Body of pancreas (tissue), 4 donors: ENCODE results near the gene CEP20. TPM values are rescaled to one million over a fixed set of nuclear protein-coding genes. Genes with fewer than 3 reads are reported as not detected.

Experiments
- ATAC-seq: fragments of 150-250 bp; one replicate; pipeline ENCODE4 v1.9.1; 2016
- DNase-seq, 4 donors: peaks; one replicate each; pipeline ENCODE4 v3.0.0-alpha.2; 2019
- H3K27ac ChIP-seq, 4 donors: fragments of 200-600 bp; sonication (generic); 1 replicate in 3 of 4; 2 replicates in 1 of 4; pipeline versions ENCODE4 v1.5.1 to v1.6.1; 2016 to 2019; ENCODE audit warnings: mild to moderate bottlenecking in 1 of 4, mixed read lengths in 1 of 4, moderate library complexity in 1 of 4
- H3K27me3 ChIP-seq, 2 donors: fragments of 200-600 bp; sonication (generic); one replicate each; pipeline ENCODE4 v1.6.0; 2016; ENCODE audit warnings: mild to moderate bottlenecking in 1 of 2
- H3K36me3 ChIP-seq, 2 donors: fragments of 200-600 bp; sonication (generic); replicated peaks in 1 of 2; 2 replicates each; pipeline ENCODE4 v1.5.1; 2016; ENCODE audit warnings: low read depth in 2 of 2; ENCODE audit not compliant: insufficient read depth in 1 of 2
- H3K4me1 ChIP-seq: fragments of 200-600 bp; sonication (generic); one replicate; pipeline ENCODE4 v1.6.0; 2016
- H3K4me3 ChIP-seq, 2 donors: fragments of 200-600 bp; sonication (generic); 1 replicate in 1 of 2; 2 replicates in 1 of 2; pipeline ENCODE4 v1.5.1; 2016 to 2019
- H3K9me3 ChIP-seq, 3 donors: fragments of 200-600 bp; sonication (generic); 1 replicate in 2 of 3; 2 replicates in 1 of 3; pipeline ENCODE4 v1.5.1; 2016
- POLR2A ChIP-seq, 3 donors: fragments of 450-650 bp; IDR thresholded peaks; one replicate each; pipeline ENCODE4 v1.6.1; 2016; ENCODE audit warnings: antibody characterized with exemption in 3 of 3, mild to moderate bottlenecking in 2 of 3
- WGBS, 2 donors: methylation state at CpG; one replicate each; pipeline ENCODE4 v1.1.5; 2017; 5-methylcytosine and 5-hydroxymethylcytosine counted together
- intact Hi-C: fragments of 100-400 bp; cut with DNase I; formaldehyde crosslinking; loops from one replicate; pipeline ENCODE4 v1.15.1; 2023
- total RNA-seq, 2 donors: library from RNA; depleted of rRNA; stranded (reverse); fragments of >200 nt; gene quantifications; one replicate each; pipeline ENCODE4 v1.1.0, GENCODE V29; 2016
- TF ChIP-seq, protein P1 (sequence below), 7 experiments: fragments of 450-650 bp in 4 of 7; fragments of 200-600 bp in 3 of 7; sonication (generic) in 3 of 7; IDR thresholded peaks; one replicate each; pipeline ENCODE4 v1.5.1; 2016 to 2019; ENCODE audit warnings: antibody characterized with exemption in 7 of 7

Gene CEP20
- total RNA-seq, 2 donors from 2014 or later: 17.5 to 21.3 TPM

- Histone ChIP-seq H3K36me3 (no peaks in the 10 kb centered on the region), H3K27me3 (no peaks in the 10 kb centered on the region), H3K4me3 (no peak overlapping the region), H3K27ac (peak overlapping the region; percentile 51 to 78 (median 67)), H3K9me3 (no peaks in the 10 kb centered on the region), H3K4me1 (peaks cover 11% of the 10 kb centered on the region)
- peak; percentile 62 to 89 (median 74) for DNase-seq
- peak; percentile 93 for ATAC-seq
- 22 to 27% methylated on average over 8 to 9 of the region's 9 CpGs for WGBS, 2 donors
- intact Hi-C loops: no loop called here
- TF ChIP-seq POLR2A (IDR thresholded peaks at IDR 0.05): peak in 1 of 3 donors; percentile 21
- TF ChIP-seq, protein P1, sequence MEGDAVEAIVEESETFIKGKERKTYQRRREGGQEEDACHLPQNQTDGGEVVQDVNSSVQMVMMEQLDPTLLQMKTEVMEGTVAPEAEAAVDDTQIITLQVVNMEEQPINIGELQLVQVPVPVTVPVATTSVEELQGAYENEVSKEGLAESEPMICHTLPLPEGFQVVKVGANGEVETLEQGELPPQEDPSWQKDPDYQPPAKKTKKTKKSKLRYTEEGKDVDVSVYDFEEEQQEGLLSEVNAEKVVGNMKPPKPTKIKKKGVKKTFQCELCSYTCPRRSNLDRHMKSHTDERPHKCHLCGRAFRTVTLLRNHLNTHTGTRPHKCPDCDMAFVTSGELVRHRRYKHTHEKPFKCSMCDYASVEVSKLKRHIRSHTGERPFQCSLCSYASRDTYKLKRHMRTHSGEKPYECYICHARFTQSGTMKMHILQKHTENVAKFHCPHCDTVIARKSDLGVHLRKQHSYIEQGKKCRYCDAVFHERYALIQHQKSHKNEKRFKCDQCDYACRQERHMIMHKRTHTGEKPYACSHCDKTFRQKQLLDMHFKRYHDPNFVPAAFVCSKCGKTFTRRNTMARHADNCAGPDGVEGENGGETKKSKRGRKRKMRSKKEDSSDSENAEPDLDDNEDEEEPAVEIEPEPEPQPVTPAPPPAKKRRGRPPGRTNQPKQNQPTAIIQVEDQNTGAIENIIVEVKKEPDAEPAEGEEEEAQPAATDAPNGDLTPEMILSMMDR (IDR thresholded peaks at IDR 0.05): no peak
These were observed 11.2 kb upstream of the CEP20 start for GRCh38 chr16:15899538-15900100.

DNA sequence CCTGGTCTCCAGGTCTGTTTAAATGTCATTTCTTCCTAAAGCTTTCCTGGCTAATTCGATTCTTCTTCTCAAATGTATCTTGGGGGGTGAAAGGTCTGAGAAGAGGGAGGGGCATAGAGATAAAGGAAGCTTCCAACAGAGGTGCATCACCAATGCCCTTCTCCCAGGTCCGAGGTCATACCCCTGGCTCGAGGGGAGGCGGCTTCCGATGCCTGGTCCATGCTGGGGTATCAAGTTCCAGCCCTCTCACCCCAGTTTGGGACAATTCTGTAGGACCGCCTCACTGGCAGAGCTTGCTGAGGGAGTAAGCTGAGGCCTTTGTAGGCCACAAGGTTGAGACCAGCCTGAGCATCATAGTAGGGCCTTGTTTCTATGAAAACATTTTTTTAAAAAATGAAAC is 10.3 kb upstream of the CEP20 start:
- Histone ChIP-seq H3K4me1 (peaks cover 11% of the 10 kb centered on the region), H3K4me3 (no peak overlapping the region), H3K27me3 (no peaks in the 10 kb centered on the region), H3K36me3 (no peaks in the 10 kb centered on the region), H3K27ac (peak overlapping the region in 1 of 4 donors; percentile 78), H3K9me3 (no peaks in the 10 kb centered on the region)
- ATAC-seq (no peak), DNase-seq (no peak)
- intact Hi-C loops: no loop called here
- TF ChIP-seq, protein P1 (IDR thresholded peaks at IDR 0.05): no peak
- no peak for TF ChIP-seq POLR2A (IDR thresholded peaks at IDR 0.05)
- 82 to 84% methylated on average over 6 of the region's 6 CpGs for WGBS, 2 donors

GRCh38 chr16:15897834-15898254 is 9.4 kb upstream of the CEP20 start:
- Histone ChIP-seq H3K9me3 (no peaks in the 10 kb centered on the region), H3K4me3 (no peak overlapping the region), H3K27ac (no peak overlapping the region), H3K4me1 (peaks cover 11% of the 10 kb centered on the region), H3K27me3 (no peaks in the 10 kb centered on the region), H3K36me3 (no peaks in the 10 kb centered on the region)
- no peak for ATAC-seq
- TF ChIP-seq, protein P1 (IDR thresholded peaks at IDR 0.05): no peak
- intact Hi-C loops: no loop called here
- no peak for DNase-seq
- 51 to 70% methylated on average over 5 of the region's 5 CpGs for WGBS, 2 donors

GRCh38 chr16:15897121-15897780 is 8.8 kb upstream of the CEP20 start:
- DNase-seq (no peak), ATAC-seq (no peak)
- TF ChIP-seq, protein P1 (IDR thresholded peaks at IDR 0.05): no peak
- TF ChIP-seq POLR2A (IDR thresholded peaks at IDR 0.05): no peak
- H3K27ac ChIP-seq: no peak overlapping the region
- no peaks in the 10 kb centered on the region for H3K9me3 ChIP-seq
- H3K4me3 ChIP-seq: no peak overlapping the region
- H3K4me1 ChIP-seq: peaks cover 13% of the 10 kb centered on the region
- H3K27me3 ChIP-seq: no peaks in the 10 kb centered on the region
- no peaks in the 10 kb centered on the region for H3K36me3 ChIP-seq
- 85 to 87% methylated on average over 8 of the region's 8 CpGs for WGBS, 2 donors
- intact Hi-C loops: no loop called here
